G401.6 (cell line): ENCODE data around the gene ATP5ME.

ENCODE experiments used
- FAIRE-seq: peaks from 2 replicates; lab custom pipeline; 2012; peaks lifted over from hg19 to GRCh38; lab: Jason Lieb, UNC

The ATP5ME gene

GRCh38 chr4:632926-633325 lies 41.1 kb downstream of the ATP5ME start:
- FAIRE-seq, result no peak

DNA sequence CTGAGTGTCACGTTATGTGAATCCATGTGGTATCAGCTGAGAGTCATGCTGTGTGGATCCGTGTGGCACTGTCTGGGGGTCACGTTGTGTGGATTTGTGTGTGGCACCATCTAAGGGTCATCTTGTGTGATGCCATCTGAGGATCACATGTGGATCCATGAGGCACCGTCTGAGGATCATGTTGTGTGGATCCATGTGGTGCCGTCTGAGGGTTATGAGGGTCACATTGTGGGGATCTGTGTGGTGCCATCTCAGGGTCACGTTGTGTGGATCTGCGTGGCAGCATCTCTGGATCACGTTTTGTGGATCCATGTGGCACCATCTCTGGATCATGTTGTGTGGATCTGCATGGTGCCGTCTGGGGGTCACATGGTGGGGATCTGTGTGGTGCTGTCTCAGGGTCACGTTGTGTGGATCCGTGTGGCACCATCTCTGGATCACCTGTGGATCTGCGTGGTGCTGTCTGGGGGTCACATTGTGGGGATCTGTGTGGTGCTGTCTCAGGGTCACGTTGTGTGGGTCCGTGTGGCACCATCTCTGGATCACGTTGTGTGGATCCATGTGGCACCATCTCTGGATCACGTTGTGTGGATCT lies 41.8 kb downstream of the ATP5ME start:
- no peak for FAIRE-seq

DNA sequence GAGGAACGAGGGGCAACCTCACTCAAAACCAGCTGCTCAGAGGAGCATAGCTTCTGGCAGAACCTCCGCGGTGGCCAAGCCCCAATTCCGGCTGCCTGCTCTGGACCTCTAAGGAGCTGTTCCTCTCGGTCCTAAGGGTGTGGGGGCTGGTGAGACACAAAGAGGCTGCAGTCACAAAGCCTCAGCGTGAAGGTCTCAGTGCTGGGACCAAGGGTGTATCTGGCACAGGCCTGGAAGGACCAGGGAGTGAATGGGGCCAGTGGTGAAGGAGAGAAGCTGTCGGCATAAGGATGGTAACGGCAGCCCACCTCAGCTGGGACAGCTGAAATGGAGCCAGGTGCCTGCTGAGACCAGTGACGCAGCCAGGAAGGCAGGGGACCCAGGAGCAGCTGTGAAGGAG lies 43.4 kb downstream of the ATP5ME start:
- FAIRE-seq, result no peak

GRCh38 chr4:629915-630641 lies 44.0 kb downstream of the ATP5ME start:
- no peak for FAIRE-seq

DNA sequence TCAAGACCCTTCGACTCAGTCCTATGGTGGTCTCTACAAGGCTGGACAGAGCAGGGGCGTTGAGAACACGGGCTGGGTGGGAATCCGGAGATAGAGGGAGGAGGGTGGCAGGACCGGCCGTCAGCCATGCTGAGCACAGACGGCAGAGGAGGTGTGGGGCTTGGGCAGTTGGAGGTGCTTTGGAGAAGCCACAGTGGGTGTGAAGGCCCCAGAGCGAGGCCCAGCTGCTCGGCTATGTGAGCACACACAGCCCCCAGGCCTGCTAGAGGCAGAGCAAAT lies 44.5 kb downstream of the ATP5ME start:
- no peak for FAIRE-seq

DNA sequence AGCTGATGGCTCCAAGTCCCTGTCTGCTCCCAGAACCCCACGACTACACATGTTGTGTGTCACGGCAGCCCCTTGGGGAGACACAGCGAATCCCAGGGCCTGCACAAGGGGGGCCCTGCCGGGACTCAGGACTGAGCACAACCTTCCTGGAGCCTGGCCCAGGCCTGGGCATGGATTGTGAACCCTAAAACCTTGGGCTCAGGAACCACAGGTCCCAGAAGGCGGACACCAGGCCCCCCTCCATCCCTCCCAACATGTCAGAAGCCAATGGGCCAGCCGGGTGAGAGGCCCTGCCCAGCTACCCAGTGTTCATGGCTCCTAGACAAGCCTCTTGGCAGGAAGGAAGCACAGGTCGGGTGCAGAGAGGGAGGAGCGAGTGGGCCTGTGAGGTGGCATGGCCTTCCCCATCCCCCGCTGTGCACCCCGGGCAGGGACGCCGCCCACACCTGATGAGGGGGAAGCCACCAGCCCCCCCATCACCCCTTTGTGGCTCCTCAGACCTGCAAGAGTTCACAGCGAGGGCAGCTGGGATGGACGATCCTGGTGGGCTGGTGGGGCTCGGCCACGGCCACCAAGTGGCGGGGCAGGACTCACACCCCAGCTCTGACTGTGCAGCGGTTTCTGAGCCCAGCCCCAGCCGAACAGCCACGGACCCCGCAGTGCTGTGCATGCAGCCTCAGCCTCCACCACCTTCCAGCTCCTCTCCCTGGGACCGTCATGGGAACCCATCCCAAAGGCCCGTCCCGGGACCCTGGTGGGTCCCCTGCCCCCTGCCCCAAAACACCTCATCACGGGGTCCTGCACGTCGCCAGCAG lies 45.0 kb downstream of the ATP5ME start:
- no peak for FAIRE-seq

DNA sequence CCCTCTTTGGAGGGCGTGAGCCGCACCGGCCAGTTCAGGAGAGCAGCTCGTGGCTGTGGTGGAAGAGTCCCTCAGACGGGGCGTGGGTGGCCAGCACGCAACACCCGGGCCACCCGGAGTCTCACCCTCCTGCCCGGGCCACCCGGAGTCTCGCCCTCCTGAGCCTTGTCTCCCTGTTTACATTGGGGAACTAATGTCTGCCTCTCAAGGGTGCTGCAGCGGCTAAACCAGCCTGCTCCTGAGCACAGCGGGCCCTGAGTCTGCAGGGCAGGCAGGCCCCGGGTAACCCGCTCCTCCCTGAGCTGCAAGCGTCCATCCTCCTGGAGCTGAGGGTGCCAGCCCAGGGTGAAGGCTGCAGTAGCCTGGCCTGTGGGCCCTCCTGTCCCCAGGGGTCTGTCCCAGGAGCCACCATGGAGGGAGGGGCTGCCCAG lies 45.8 kb downstream of the ATP5ME start:
- FAIRE-seq, result no peak

DNA sequence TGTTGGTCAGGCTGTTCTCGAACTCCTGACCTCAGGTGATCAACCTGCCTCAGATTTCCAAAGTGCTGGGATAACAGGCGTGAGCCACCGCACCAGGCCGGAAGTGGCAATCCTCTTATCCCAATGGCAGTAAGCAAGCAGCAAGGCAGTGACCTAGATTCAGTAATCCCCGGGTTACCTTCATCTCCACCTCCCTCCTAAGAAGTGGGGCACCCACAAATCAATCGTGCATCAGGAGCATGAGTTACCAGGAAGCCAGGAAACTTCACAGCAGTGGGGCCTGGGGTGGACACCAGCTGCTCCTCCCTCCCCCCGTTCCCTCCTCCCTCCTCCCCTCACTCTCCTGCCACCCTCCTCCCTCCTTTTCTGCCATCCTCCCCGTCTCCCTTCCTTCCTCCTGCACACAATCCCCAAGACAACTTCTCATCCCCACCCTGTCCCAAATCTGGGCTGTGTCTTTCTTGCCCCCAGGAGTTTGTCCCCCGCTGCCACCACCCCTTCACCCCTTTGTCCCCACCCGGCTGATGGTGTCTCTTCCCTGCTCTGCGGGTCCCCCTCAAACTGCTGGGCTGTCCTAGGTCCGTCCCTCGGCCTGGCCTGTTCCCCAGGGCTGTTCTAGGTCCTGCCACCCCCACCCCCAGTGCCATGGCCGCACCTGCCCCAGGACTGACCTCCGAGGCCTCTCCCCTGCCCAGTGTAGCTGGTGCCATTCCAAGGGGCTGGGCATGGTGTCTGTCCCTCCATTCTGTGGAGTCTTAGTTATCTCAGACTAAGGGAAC lies 46.5 kb downstream of the ATP5ME start:
- FAIRE-seq, result no peak

DNA sequence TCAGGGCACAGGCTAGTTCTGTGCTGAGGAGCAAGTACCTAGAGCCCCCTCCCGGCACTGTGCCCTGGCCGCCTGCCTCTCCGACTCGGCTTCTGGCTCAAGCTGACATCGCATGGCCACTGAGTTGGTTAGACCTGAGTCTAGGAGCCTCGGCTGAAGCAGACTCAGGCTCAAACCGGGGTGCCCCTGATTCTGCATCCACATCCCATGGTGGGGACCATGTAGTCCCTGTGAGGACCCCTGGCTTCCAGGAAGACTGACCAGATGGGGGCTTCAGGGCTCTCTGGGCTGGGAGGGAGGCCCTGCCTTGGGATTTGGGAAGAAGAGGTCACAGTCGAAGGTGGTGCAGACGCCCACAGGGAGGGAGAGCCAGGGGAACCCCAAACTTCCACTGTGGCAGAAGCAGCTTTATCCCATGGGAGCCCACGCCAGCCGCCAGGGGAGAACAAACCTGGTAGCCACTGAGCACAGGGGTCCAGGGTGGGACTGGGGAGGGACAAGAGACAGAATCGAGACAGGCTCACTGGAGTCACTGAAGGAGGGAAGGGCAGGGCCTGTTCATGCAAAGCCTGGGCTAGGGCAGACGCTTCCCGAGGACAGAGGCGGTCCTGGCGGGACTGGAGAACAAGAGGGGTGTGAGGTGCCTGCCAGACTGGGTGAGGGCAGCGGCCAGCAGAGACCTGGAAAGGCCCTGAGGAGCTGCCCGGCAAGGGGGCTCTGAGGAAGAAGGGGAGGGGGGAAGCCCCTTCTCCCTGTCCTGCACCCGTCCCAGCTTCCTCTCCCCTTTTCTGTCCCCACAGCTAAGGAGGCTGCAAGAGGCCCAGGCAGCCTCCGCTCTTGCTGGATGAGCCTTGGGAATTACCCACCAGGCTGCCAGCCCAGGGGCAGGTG lies 47.6 kb downstream of the ATP5ME start:
- FAIRE-seq, result no peak

DNA sequence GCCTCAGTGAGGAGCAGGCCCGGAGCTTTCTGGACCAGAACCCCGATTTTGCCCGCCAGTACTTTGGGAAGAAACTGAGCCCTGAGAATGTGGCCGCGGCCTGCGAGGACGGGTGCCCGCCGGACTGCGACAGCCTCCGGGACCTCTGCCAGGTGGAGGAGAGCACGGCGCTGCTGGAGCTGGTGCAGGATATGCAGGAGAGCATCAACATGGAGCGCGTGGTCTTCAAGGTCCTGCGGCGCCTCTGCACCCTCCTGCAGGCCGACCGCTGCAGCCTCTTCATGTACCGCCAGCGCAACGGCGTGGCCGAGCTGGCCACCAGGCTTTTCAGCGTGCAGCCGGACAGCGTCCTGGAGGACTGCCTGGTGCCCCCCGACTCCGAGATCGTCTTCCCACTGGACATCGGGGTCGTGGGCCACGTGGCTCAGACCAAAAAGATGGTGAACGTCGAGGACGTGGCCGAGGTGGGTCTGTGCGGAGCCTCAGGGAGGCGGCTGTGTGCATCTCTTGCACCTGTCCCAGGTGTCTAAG lies 48.4 kb downstream of the ATP5ME start:
- FAIRE-seq, result no peak

GRCh38 chr4:624705-625590 lies 49.1 kb downstream of the ATP5ME start, which contains the start of gene PDE6B:
TSS of gene PDE6B (plus strand) at chr4:625573. CDS start at chr4:625627, 54 bp downstream.
- no peak for FAIRE-seq

GRCh38 chr4:623914-624566 lies 50.0 kb downstream of the ATP5ME start:
- FAIRE-seq, result no peak

DNA sequence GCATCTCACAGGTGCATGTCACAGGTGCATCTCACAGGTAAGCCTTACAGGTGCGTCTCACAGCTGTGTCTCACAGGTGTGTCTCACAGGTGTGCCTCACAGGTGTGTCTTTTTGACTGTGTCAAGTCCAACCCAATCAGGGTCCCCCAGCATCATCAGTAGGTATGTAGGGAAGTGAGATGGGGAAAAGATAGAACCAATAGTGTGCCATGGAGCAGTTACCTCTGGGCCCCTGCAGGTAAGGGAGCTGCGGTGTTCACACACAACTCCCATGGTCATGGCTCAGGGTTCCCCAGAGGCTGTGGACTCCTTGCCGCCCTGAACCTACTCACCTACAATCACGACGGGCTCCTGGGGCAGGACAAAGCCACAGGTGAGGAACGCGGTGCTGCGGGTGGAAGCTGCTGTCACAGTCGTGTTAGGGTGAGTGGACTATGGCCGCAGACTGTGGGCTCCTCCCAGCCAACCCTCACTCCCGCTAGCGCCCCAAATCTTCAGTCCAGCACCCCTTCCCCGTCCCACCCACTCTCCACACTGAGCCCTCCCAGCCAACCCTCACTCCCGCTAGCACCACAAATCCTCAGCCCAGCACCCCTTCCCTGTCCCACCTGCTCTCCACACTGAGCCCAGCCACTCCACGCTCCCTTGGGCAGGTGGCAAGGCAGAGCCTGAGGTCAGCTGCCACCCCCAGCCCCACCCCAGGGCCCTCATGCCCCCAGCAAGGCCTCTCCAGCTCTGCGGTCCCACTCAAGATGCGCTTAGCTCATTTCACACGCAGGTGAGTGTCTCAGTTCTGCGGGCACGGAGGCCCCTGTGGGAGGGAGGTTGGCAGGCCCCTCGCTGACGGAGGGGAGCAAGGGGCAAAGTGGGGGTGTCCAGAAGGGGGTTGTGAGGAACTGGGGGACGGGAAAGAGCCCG lies 50.8 kb downstream of the ATP5ME start:
- FAIRE-seq, result no peak
